Mesendoderm (in vitro differentiated cells): ENCODE results near the gene SLC44A3.

Source experiments
- DNase-seq: peaks from one replicate; pipeline ENCODE4 v3.0.0; 2013
- H2AK5ac ChIP-seq: 2 replicates; pipeline ENCODE4 v1.6.1; 2013; ENCODE audit warnings: low read length, inconsistent platforms
- H2BK120ac ChIP-seq: 2 replicates; pipeline ENCODE4 v1.6.1; 2013; ENCODE audit warnings: low read depth, mild to moderate bottlenecking, low read length, moderate library complexity, mixed read lengths
- H2BK15ac ChIP-seq: replicated peaks from 2 replicates; pipeline ENCODE4 v1.6.1; 2013; ENCODE audit warnings: low read depth, mild to moderate bottlenecking, moderate library complexity
- H2BK5ac ChIP-seq: 2 replicates; pipeline ENCODE4 v1.6.1; 2013; ENCODE audit warnings: low read length, inconsistent platforms
- H3K18ac ChIP-seq: 2 replicates; pipeline ENCODE4 v1.6.1; 2013; ENCODE audit warnings: mild to moderate bottlenecking, low read length, mixed read lengths
- H3K23ac ChIP-seq: one replicate; pipeline ENCODE4 v1.6.1; 2013; ENCODE audit warnings: low read length
- H3K27ac ChIP-seq: 2 replicates; pipeline ENCODE4 v1.5.1; 2013; ENCODE audit warnings: low read depth, mild to moderate bottlenecking, inconsistent platforms, low read length, moderate library complexity
- H3K27me3 ChIP-seq: 2 replicates; pipeline ENCODE4 v1.6.1; 2013; ENCODE audit warnings: low read length, control low read depth, mild to moderate bottlenecking, inconsistent platforms; ENCODE audit not compliant: insufficient read depth, poor library complexity
- H3K36me3 ChIP-seq: 2 replicates; pipeline ENCODE4 v1.6.1; 2013; ENCODE audit warnings: low read length, inconsistent platforms; ENCODE audit not compliant: control insufficient read depth, insufficient read depth
- H3K4ac ChIP-seq: one replicate; pipeline ENCODE4 v1.6.1; 2013; ENCODE audit warnings: low read depth, mild to moderate bottlenecking, low read length, moderate library complexity
- H3K4me1 ChIP-seq: 2 replicates; pipeline ENCODE4 v1.6.1; 2013; ENCODE audit warnings: low read depth, low read length, inconsistent platforms; ENCODE audit not compliant: control insufficient read depth
- H3K4me2 ChIP-seq: 2 replicates; pipeline ENCODE4 v1.6.1; 2013; ENCODE audit warnings: low read length
- H3K4me3 ChIP-seq: 2 replicates; pipeline ENCODE4 v1.5.1; 2013; ENCODE audit warnings: mild to moderate bottlenecking, low read length
- H3K56ac ChIP-seq: one replicate; pipeline ENCODE4 v1.6.1; 2013; ENCODE audit warnings: low read length
- H3K79me1 ChIP-seq: 2 replicates; pipeline ENCODE4 v1.6.1; 2013; ENCODE audit warnings: low read length, inconsistent platforms
- H3K79me2 ChIP-seq: 2 replicates; pipeline ENCODE4 v1.6.1; 2013; ENCODE audit warnings: mild to moderate bottlenecking, low read length; ENCODE audit not compliant: control insufficient read depth, insufficient read depth
- H3K9ac ChIP-seq: 2 replicates; pipeline ENCODE4 v1.6.1; 2013; ENCODE audit warnings: low read length, inconsistent platforms
- H4K5ac ChIP-seq: one replicate; pipeline ENCODE4 v1.6.1; 2013; ENCODE audit warnings: low read length
- H4K8ac ChIP-seq: one replicate; pipeline ENCODE4 v1.6.1; 2013; ENCODE audit warnings: low read depth, mild to moderate bottlenecking, control low read depth, low read length, moderate library complexity
- WGBS: extraction: QIAGEN DNeasy Blood & Tissue Kit; methylation state at CpG from one replicate; pipeline ENCODE4 v1.1.7; 2013; ENCODE audit warnings: low lambda C conversion rate, missing lambda C conversion rate; ENCODE audit not compliant: insufficient coverage; ENCODE audit errors: extremely low coverage; 5-methylcytosine and 5-hydroxymethylcytosine counted together

Gene SLC44A3

DNA sequence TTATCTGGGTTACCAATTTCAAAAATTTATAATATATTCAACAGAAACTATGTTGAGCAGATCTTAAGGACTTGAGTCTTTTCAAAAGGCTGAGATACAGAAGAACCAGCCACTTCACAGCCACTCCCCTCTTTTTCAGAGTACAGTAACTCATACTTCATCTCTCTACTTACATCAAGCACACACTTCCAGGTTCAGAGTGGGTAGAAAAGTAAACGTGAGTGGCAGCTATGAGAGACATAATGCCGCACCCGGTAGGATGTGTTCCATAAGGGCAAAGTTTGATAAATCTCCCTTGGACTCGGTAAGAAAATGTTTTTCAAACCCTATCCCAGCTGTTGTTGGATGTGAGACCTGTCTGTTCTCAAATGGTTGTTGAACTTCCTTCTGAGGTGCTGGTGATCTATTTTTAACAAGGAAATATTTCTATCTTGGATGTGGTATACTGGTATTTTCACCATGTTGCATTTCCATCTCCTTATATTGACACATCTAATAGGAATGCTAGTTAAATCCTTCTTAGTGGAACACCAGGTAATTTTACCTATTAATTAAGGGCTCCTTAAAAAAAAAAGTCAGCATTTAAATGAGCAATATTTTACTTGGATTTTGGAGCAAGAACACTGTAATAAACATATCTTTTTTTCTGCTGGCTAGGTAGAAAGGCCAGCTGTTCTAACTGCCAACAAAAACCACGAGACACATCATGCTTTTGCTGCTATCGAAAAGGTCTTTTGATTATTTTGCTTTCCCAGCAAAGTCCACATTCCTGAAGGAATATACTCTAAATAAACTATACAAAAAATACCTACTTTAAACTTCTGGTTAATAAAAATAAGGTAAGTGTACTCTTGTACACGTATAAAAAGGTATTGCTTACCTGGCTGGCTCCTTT, 78.6 kb downstream of the SLC44A3 start:
- Histone ChIP-seq H3K79me1 (peaks cover 6% of the 10 kb centered on the region), H3K27me3 (no peaks in the 10 kb centered on the region), H3K4ac (no peak overlapping the region), H3K23ac (no peak overlapping the region), H3K9ac (no peak overlapping the region), H2BK5ac (no peak overlapping the region), H3K4me2 (no peak overlapping the region), H2BK15ac (no peak overlapping the region), H2BK120ac (no peak overlapping the region), H2AK5ac (no peak overlapping the region), H4K8ac (no peak overlapping the region), H3K79me2 (peaks cover 10% of the 10 kb centered on the region), H4K5ac (no peak overlapping the region), H3K4me1 (no peaks in the 10 kb centered on the region), H3K4me3 (no peak overlapping the region), H3K27ac (no peak overlapping the region), H3K18ac (no peak overlapping the region), H3K56ac (no peak overlapping the region), H3K36me3 (peaks cover 16% of the 10 kb centered on the region)
- no peak for DNase-seq
- WGBS, result no CpG with 5 or more reads among the region's 7 CpGs

DNA sequence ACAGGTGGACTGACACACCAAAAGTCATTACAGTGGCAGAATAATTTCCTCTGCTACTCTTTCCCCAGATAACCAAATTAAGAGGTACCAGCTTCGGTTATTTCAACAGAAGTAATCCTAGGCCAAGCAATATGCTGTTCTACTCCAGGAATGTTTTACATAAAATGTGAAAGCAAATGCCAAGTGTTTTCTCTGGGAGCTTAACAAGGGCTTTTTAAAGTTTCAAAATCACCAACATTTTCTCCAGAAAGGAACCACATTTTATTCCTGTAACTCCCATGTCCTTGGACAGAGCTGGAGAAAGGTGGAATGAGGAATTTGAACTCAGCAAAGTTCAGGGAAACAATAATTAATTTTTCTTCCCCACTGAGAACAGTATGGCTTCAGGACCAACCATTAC, 79.6 kb downstream of the SLC44A3 start:
- WGBS, result no CpG with 5 or more reads among the region's 1 CpG
- peaks cover 16% of the 10 kb centered on the region for H3K36me3 ChIP-seq

DNA sequence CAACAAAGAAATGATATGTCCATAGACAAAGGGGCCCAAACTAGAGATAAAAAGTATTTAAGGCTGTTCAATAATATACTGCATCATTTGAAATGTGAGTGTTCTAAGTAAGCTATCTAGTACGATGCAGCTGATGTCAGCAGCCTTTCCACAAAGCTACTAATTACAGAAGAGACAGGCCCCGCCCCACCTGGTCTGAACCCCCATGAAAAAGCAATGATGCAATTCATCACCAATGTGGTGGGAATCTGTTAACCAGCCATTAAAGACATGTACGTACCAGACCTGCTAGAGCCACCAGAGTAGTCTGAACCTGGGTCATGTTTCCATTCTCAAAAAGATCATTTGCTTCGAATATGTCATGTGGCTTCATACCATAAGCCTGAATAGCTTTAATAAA, 81.7 kb downstream of the SLC44A3 start:
- Histone ChIP-seq H3K18ac (no peak overlapping the region), H2AK5ac (no peak overlapping the region), H2BK15ac (no peak overlapping the region), H3K27me3 (no peaks in the 10 kb centered on the region), H3K23ac (no peak overlapping the region), H4K8ac (no peak overlapping the region), H3K79me2 (peaks cover 35% of the 10 kb centered on the region), H3K9ac (no peak overlapping the region), H3K4ac (no peak overlapping the region), H3K27ac (no peak overlapping the region), H2BK5ac (no peak overlapping the region), H4K5ac (no peak overlapping the region), H3K56ac (no peak overlapping the region), H3K4me2 (no peak overlapping the region), H3K4me1 (no peaks in the 10 kb centered on the region), H3K36me3 (peaks cover 10% of the 10 kb centered on the region), H3K79me1 (peaks cover 15% of the 10 kb centered on the region), H3K4me3 (no peak overlapping the region), H2BK120ac (no peak overlapping the region)
- DNase-seq, result no peak
- no CpG with 5 or more reads among the region's 4 CpGs for WGBS

More for the DNA sequence above, 79.6 kb downstream of the SLC44A3 start:
- H2AK5ac ChIP-seq, result no peak overlapping the region
- H3K4me2 ChIP-seq, result no peak overlapping the region
- H4K5ac ChIP-seq, result no peak overlapping the region
- H3K9ac ChIP-seq, result no peak overlapping the region
- H3K18ac ChIP-seq, result no peak overlapping the region
- no peak overlapping the region for H2BK5ac ChIP-seq
- H2BK15ac ChIP-seq, result no peak overlapping the region
- no peaks in the 10 kb centered on the region for H3K4me1 ChIP-seq
- H3K23ac ChIP-seq, result no peak overlapping the region
- peaks cover 9% of the 10 kb centered on the region for H3K79me1 ChIP-seq
- no peak overlapping the region for H3K56ac ChIP-seq
- H3K4me3 ChIP-seq, result no peak overlapping the region
- no peak overlapping the region for H3K27ac ChIP-seq
- H3K27me3 ChIP-seq, result no peaks in the 10 kb centered on the region
- no peak overlapping the region for H3K4ac ChIP-seq
- DNase-seq, result no peak
- H2BK120ac ChIP-seq, result no peak overlapping the region
- peaks cover 17% of the 10 kb centered on the region for H3K79me2 ChIP-seq
- H4K8ac ChIP-seq, result no peak overlapping the region

DNA sequence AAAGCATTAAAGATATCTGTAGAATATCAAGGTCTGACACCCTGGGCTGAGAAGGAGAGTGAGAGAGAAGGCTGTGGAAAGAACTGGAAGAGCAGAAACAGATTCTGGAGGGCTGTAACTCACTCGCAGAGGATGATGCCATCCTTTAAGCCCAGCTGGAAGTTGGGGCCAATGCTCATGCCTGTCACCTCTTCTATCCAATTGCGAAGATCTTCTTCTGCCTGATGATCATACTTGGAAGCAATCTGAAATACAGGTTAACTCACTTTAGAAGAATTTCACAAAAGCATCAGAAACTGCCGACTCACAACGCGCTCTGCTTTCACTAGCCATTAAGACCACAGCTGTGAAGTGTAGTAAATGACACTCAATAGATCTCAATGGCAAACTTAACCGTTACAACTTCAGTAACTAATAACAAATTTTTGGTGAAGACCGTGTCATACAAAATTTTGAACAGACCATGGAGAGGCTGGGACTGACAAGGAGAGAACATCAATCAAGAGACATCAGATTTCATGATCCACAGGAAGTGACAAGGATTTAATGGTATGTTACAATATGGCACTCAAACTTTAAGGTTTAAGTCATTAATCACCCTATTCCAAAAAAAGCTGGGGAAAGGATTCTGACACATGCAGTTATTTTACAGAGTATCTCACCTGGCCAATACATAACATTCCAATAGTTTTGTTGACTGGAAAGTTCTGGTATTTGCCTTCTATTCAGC, 83.3 kb downstream of the SLC44A3 start:
- no CpG with 5 or more reads among the region's 7 CpGs for WGBS
- Histone ChIP-seq H3K4me2 (no peak overlapping the region), H2BK120ac (no peak overlapping the region), H2BK5ac (no peak overlapping the region), H3K79me1 (peaks cover 18% of the 10 kb centered on the region), H2AK5ac (no peak overlapping the region), H3K27ac (peak overlapping the region; percentile 26), H4K8ac (no peak overlapping the region), H3K4ac (no peak overlapping the region), H4K5ac (no peak overlapping the region), H3K79me2 (peaks cover 47% of the 10 kb centered on the region), H3K9ac (no peak overlapping the region), H3K4me3 (no peak overlapping the region), H2BK15ac (no peak overlapping the region), H3K36me3 (peaks cover 5% of the 10 kb centered on the region), H3K4me1 (no peaks in the 10 kb centered on the region), H3K27me3 (no peaks in the 10 kb centered on the region), H3K23ac (no peak overlapping the region), H3K18ac (no peak overlapping the region), H3K56ac (no peak overlapping the region)
- peak; percentile 92 for DNase-seq

DNA sequence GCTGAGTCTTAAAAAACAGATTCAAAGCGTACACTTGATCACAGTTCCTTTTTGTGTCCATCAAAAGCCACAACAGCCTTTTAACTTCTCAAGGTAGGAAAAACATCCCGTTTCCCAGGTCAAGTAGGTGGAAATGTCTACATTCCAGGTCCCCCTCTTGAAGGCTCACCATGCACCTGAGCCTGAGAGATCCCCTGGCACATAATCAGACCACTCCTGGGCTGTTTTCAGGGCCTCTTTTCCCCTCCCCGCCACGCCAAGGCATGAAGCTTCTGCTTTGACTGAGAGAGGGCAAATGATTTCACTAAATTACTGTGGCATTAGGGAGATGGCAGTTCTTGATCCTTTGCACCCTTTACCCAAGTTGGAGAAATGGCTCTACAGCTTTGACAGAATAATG, 85.0 kb downstream of the SLC44A3 start:
- H2BK15ac ChIP-seq, result no peak overlapping the region
- peaks cover 63% of the 10 kb centered on the region for H3K79me2 ChIP-seq
- H3K4me3 ChIP-seq, result no peak overlapping the region
- no peak overlapping the region for H3K56ac ChIP-seq
- H3K36me3 ChIP-seq, result peaks cover 1% of the 10 kb centered on the region
- DNase-seq, result no peak
- no peak overlapping the region for H3K4ac ChIP-seq
- H3K27ac ChIP-seq, result no peak overlapping the region
- no CpG with 5 or more reads among the region's 4 CpGs for WGBS
- no peak overlapping the region for H3K18ac ChIP-seq
- H2BK5ac ChIP-seq, result no peak overlapping the region
- H3K9ac ChIP-seq, result no peak overlapping the region
- no peak overlapping the region for H4K5ac ChIP-seq
- H3K27me3 ChIP-seq, result no peaks in the 10 kb centered on the region
- H2BK120ac ChIP-seq, result no peak overlapping the region
- peaks cover 22% of the 10 kb centered on the region for H3K79me1 ChIP-seq
- no peak overlapping the region for H2AK5ac ChIP-seq
- no peak overlapping the region for H4K8ac ChIP-seq
- peaks cover 3% of the 10 kb centered on the region for H3K4me1 ChIP-seq
- H3K4me2 ChIP-seq, result no peak overlapping the region
- no peak overlapping the region for H3K23ac ChIP-seq
